Measurements from ENCODE around the gene HIBADH. TPM values are rescaled to one million over a fixed set of nuclear protein-coding genes. Genes with fewer than 3 reads are reported as not detected.

Gene HIBADH
- total RNA-seq, 1 experiment from 2014 or later: 33.7 TPM

DNA sequence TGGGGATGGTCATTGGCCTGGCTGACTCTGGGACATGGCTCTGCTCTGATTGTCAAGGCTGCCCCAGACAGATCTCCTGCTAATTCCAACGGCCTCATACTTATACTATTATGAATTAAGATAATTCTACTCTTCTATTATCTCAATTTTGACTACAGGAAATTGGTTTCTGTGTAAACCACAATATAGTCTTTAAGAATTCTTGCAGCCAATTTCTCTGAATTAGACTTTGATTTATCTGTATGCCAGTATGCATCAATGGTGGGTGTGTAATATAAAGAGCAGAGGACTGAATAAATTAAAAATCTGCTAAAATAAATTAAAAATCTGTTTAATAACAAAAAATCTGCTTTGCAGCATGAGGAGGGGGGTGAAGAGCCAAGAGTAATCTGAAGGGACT is 27.0 kb downstream of the HIBADH start:
- Mint-ChIP-seq H3K27me3 (ENCODE audit: insufficient read depth, unreplicated experiment) (no peaks in the 10 kb centered on the region), H3K4me1 (ENCODE audit: low read depth, unreplicated experiment) (no peaks in the 10 kb centered on the region), H3K4me3 (ENCODE audit: unreplicated experiment) (no peak overlapping the region), H3K27ac (ENCODE audit: unreplicated experiment) (no peak overlapping the region), H3K9me3 (ENCODE audit: unreplicated experiment) (no peaks in the 10 kb centered on the region), H3K36me3 (ENCODE audit: insufficient read depth, unreplicated experiment) (peaks cover 8% of the 10 kb centered on the region)
- TF ChIP-seq, protein P1, sequence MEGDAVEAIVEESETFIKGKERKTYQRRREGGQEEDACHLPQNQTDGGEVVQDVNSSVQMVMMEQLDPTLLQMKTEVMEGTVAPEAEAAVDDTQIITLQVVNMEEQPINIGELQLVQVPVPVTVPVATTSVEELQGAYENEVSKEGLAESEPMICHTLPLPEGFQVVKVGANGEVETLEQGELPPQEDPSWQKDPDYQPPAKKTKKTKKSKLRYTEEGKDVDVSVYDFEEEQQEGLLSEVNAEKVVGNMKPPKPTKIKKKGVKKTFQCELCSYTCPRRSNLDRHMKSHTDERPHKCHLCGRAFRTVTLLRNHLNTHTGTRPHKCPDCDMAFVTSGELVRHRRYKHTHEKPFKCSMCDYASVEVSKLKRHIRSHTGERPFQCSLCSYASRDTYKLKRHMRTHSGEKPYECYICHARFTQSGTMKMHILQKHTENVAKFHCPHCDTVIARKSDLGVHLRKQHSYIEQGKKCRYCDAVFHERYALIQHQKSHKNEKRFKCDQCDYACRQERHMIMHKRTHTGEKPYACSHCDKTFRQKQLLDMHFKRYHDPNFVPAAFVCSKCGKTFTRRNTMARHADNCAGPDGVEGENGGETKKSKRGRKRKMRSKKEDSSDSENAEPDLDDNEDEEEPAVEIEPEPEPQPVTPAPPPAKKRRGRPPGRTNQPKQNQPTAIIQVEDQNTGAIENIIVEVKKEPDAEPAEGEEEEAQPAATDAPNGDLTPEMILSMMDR (IDR thresholded peaks at IDR 0.05; ENCODE audit: insufficient read depth in 1 of 2, low read depth in 1 of 2, low read length in 1 of 2, severe bottlenecking in 1 of 2, unreplicated experiment in 1 of 2): no peak
- H3K4me3 ChIP-seq (ENCODE audit: low read depth, low read length): no peak overlapping the region
- intact Hi-C loops (cut with micrococcal nuclease; ENCODE audit: unreplicated experiment): no loop called here
- no TSS peak for BruUV-seq (replicated peaks)
- ChIA-PET POLR2A (no interaction called here), CTCF (no interaction called here)
- H3K9me3 ChIP-seq: no peaks in the 10 kb centered on the region
- no peaks in the 10 kb centered on the region; the same call in 1 of the 2 replicates for H3K36me3 ChIP-seq (ENCODE audit: control insufficient read depth, insufficient read depth, low read length)
- no peak for DNase-seq
- H3K4me1 ChIP-seq: peaks cover 3% of the 10 kb centered on the region; the same call in 1 of the 2 replicates
- H3K27me3 ChIP-seq (replicated peaks; ENCODE audit: control insufficient read depth, insufficient read depth, low read length): no peaks in the 10 kb centered on the region

DNA sequence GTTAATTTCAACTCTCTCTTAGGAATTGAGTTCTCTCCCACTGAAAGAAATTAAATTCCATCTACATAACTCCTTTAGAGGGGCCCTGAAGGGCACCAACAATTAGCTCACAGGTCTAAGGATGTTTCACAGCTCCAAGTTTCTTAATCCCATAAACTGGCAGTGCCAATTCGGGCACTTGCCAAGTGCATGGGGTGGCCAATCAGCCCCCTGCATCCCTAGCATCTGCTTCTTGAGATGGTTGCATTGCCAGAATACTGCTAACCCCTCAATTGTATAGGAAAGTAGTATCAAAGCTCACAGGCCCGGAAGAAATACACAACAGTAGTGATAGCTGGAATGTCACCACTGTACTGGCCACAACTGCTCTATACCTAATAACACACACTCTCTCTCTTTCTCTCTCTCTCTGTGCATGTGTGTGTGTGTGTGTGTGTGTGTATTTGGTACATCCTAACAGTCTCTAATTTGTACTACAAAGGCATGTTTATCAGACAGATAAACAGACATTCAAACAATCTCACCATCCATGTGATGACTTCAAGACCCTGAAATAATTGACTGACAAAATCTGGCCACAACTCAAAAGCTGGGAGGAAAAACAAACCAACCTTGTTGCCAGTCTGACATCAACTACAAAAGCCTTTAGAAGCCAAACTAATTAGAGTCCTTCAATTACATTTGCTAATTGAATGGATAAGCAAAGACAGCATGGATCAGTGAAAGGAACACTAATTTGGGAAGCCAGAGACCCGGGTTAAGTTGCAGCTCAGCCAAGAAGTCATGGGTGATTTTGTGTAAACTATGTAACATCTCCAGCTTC is 27.8 kb downstream of the HIBADH start:
- ChIA-PET CTCF (no interaction called here), POLR2A (no interaction called here)
- Mint-ChIP-seq H3K27me3 (ENCODE audit: insufficient read depth, unreplicated experiment) (no peaks in the 10 kb centered on the region), H3K4me1 (ENCODE audit: low read depth, unreplicated experiment) (no peaks in the 10 kb centered on the region), H3K27ac (ENCODE audit: unreplicated experiment) (no peak overlapping the region), H3K9me3 (ENCODE audit: unreplicated experiment) (no peaks in the 10 kb centered on the region), H3K36me3 (ENCODE audit: insufficient read depth, unreplicated experiment) (peaks cover 8% of the 10 kb centered on the region), H3K4me3 (ENCODE audit: unreplicated experiment) (no peak overlapping the region)
- H3K27me3 ChIP-seq (replicated peaks; ENCODE audit: control insufficient read depth, insufficient read depth, low read length): no peaks in the 10 kb centered on the region
- no peaks in the 10 kb centered on the region; the same call in 1 of the 2 replicates for H3K36me3 ChIP-seq (ENCODE audit: control insufficient read depth, insufficient read depth, low read length)
- H3K4me3 ChIP-seq (ENCODE audit: low read depth, low read length): no peak overlapping the region
- BruUV-seq (replicated peaks): no TSS peak
- intact Hi-C loops (cut with micrococcal nuclease; ENCODE audit: unreplicated experiment): no loop called here
- H3K9me3 ChIP-seq: no peaks in the 10 kb centered on the region
- TF ChIP-seq, protein P1 (IDR thresholded peaks at IDR 0.05; ENCODE audit: insufficient read depth in 1 of 2, low read depth in 1 of 2, low read length in 1 of 2, severe bottlenecking in 1 of 2, unreplicated experiment in 1 of 2): no peak
- no peaks in the 10 kb centered on the region for H3K4me1 ChIP-seq
- no peak for DNase-seq

DNA sequence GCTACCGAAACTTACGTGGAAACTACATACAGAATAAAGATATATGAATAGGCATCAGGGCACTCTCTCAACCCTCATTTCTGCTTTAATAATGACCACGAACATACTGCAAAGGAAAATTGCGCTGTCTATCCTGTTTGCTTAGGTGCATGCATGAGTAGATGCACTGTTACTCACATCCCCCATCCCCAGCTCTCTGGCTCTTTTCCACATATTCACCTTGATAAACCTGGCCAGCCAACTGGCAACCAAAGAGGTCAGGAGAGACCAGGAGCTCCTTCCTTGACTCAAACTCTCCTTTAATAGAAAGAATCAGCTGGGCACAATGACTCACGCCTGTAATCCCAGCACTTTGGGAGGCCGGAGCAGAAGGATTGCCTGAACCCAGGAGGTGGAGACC is 29.6 kb downstream of the HIBADH start:
- CTCF ChIA-PET: interaction anchor here (0.6 kb wide), 1 partner anchor 454 kb away, joined by 3 read pairs; no protein-coding TSS in a partner anchor
- H3K4me3 Mint-ChIP-seq (ENCODE audit: unreplicated experiment): no peak overlapping the region
- intact Hi-C loops (cut with micrococcal nuclease; ENCODE audit: unreplicated experiment): no loop called here

More for the DNA sequence above, 29.6 kb downstream of the HIBADH start:
- Mint-ChIP-seq H3K27ac (ENCODE audit: unreplicated experiment) (no peak overlapping the region), H3K27me3 (ENCODE audit: insufficient read depth, unreplicated experiment) (no peaks in the 10 kb centered on the region), H3K36me3 (ENCODE audit: insufficient read depth, unreplicated experiment) (no peaks in the 10 kb centered on the region), H3K4me1 (ENCODE audit: low read depth, unreplicated experiment) (no peaks in the 10 kb centered on the region), H3K9me3 (ENCODE audit: unreplicated experiment) (no peaks in the 10 kb centered on the region)
- POLR2A ChIA-PET: interaction anchor here (0.6 kb wide), 1 partner anchor 477 kb away, joined by 4 read pairs; the partner anchor contains the start of gene HOXA7
- BruUV-seq (replicated peaks): no TSS peak
- no peak for DNase-seq
- Histone ChIP-seq H3K36me3 (ENCODE audit: control insufficient read depth, insufficient read depth, low read length) (no peaks in the 10 kb centered on the region; the same call in 1 of the 2 replicates), H3K27me3 (replicated peaks; ENCODE audit: control insufficient read depth, insufficient read depth, low read length) (no peaks in the 10 kb centered on the region), H3K9me3 (no peaks in the 10 kb centered on the region), H3K4me1 (no peaks in the 10 kb centered on the region), H3K4me3 (ENCODE audit: low read depth, low read length) (no peak overlapping the region)
- TF ChIP-seq, protein P1 (IDR thresholded peaks at IDR 0.05; ENCODE audit: insufficient read depth in 1 of 2, low read depth in 1 of 2, low read length in 1 of 2, severe bottlenecking in 1 of 2, unreplicated experiment in 1 of 2): no peak
